ENCODE data around the gene TOP1. TPM values are rescaled to one million over a fixed set of nuclear protein-coding genes. Genes with fewer than 3 reads are reported as not detected.

TOP1 gene
- total RNA-seq, 6 experiments from 2014 or later: 17.3 to 29.7 (median 25.5) TPM

DNA sequence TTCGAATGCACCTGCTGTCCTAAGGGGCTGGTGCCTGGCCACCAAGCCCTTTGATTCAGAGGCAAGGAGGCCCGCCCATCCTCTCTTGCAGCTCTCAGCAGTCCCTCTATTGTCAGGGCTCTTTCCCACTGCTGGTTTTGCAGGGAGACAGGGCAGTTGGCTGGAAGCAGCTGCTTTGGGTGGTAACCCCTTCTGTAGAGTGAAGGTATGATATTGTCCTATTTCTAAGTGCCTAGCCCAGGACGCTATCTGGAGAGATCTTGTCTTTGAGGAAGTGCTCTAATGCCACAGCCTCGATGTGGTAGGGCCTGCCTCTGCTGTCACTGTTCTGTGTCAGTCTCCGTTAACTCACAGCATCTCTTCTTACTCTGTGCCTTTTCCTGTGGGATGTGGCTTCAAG is 114.3 kb downstream of the TOP1 start:
- DNase-seq: no peak
- Histone ChIP-seq H3K4me1 (peaks cover 0 to 2% (median 0%) of the 10 kb centered on the region in 4 donors), H3K4me3 (no peak overlapping the region), H3K27ac (no peak overlapping the region), H3K9me3 (no peaks in the 10 kb centered on the region), H3K36me3 (no peaks in the 10 kb centered on the region), H3K27me3 (no peaks in the 10 kb centered on the region)
- peak in 1 of 4 donors; percentile 9 for ATAC-seq
- intact Hi-C loops (cut with DNase I): no loop called here
- TF ChIP-seq POLR2A (IDR thresholded peaks at IDR 0.05): no peak
- TF ChIP-seq, protein P1, sequence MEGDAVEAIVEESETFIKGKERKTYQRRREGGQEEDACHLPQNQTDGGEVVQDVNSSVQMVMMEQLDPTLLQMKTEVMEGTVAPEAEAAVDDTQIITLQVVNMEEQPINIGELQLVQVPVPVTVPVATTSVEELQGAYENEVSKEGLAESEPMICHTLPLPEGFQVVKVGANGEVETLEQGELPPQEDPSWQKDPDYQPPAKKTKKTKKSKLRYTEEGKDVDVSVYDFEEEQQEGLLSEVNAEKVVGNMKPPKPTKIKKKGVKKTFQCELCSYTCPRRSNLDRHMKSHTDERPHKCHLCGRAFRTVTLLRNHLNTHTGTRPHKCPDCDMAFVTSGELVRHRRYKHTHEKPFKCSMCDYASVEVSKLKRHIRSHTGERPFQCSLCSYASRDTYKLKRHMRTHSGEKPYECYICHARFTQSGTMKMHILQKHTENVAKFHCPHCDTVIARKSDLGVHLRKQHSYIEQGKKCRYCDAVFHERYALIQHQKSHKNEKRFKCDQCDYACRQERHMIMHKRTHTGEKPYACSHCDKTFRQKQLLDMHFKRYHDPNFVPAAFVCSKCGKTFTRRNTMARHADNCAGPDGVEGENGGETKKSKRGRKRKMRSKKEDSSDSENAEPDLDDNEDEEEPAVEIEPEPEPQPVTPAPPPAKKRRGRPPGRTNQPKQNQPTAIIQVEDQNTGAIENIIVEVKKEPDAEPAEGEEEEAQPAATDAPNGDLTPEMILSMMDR (IDR thresholded peaks at IDR 0.05): no peak
- WGBS (ENCODE audit: insufficient coverage, low coverage, low lambda C conversion rate, missing lambda C conversion rate): 66% methylated on average over 5 of the region's 5 CpGs

DNA sequence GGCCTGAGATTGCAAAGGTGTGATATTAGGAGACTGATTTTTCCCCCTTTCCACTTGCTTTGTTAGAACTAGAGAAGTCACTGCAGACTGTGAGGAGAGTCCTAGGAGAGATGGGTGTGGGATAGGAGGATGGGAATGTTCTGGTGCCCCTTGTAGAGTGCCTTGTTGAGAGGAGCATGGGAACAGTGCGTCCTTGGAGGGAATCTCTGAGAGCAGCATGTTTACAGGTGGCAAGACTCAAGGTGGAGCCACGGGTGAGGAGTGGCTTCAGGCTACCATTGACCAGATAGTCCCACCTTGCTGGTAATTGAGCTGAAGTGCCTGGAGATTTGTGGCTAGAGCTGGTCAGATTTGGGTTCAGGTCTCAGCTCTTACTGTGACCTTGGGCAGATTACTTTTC is 114.7 kb downstream of the TOP1 start:
- H3K4me3 ChIP-seq: no peak overlapping the region
- WGBS (ENCODE audit: insufficient coverage, low coverage, low lambda C conversion rate, missing lambda C conversion rate): 71% methylated on average over 1 of the region's 2 CpGs
- no peaks in the 10 kb centered on the region for H3K36me3 ChIP-seq
- intact Hi-C loops (cut with DNase I): no loop called here
- H3K9me3 ChIP-seq: no peaks in the 10 kb centered on the region
- no peak for DNase-seq
- no peaks in the 10 kb centered on the region for H3K27me3 ChIP-seq
- TF ChIP-seq POLR2A (IDR thresholded peaks at IDR 0.05): no peak
- TF ChIP-seq, protein P1 (IDR thresholded peaks at IDR 0.05): no peak
- ATAC-seq: no peak
- no peak overlapping the region for H3K27ac ChIP-seq
- no peaks in the 10 kb centered on the region for H3K4me1 ChIP-seq

DNA sequence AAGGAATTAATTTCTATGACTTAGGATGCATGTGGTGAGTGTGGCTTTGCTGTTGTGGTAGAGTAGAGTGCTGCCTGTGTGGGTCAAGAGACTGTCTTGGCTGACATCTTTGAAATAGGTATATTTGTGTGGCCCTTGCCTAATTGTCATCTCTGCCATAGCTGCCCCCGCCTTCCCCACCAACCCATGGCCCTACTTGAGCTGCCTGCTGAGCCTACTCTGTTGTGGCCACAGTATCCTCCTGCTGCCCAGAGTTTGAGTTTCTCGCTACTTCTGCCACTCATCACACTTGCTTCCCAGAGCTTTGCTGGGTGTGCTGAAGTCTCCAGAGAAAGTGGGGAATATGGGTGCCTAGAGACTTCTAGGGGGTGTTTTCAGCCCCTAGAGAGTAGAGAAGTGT is 116.7 kb downstream of the TOP1 start:
- Histone ChIP-seq H3K27ac (no peak overlapping the region), H3K9me3 (no peaks in the 10 kb centered on the region), H3K36me3 (no peaks in the 10 kb centered on the region), H3K27me3 (no peaks in the 10 kb centered on the region), H3K4me3 (no peak overlapping the region), H3K4me1 (no peaks in the 10 kb centered on the region)
- TF ChIP-seq POLR2A (IDR thresholded peaks at IDR 0.05): no peak
- TF ChIP-seq, protein P1 (IDR thresholded peaks at IDR 0.05): no peak
- ATAC-seq (no peak), DNase-seq (no peak)
- 63% methylated on average over 1 of the region's 2 CpGs for WGBS (ENCODE audit: insufficient coverage, low coverage, low lambda C conversion rate, missing lambda C conversion rate)
- intact Hi-C loops (cut with DNase I): no loop called here

DNA sequence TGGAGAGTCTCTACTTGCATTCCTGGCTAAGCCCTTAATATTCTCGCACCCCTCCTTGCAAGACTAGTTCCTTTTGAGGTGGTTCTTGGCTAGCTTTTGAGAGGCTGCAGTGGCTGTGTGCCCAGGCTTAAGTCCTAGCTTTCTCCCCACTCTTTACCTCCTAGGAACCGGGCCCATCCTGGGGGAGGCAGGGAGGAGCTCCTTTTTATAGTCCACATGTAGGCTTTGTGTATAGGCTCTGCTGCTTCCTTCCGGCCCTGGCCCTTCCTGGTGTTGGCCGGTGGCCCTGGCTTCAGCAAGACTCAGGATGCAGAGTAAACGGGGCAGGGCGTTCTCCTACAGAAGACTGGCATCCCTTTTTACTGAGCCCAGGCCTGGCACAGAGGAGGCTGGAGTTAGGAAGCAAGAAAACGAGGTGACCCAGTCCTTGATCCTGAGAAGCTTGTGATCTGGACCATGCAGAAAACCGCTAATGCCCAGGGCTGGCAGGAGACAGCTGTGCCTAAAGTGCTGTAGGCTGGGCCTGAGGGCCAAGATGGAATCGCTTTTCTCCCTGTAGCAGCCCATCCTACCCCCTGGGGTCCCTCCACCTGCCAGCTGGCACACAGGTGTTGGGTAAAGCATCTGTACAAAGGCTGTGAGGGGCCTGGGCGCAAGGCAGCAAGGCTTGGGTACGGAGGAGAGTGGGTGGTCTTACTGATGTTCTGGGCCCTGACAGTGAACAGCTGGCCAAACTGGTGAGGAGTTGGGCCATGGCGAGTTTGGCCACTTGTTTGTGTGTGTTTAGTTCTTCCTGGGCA is 117.4 kb downstream of the TOP1 start:
- intact Hi-C loops (cut with DNase I): no loop called here
- ATAC-seq (peak; percentile 7 to 27 (median 20)), DNase-seq (no peak)
- no peak overlapping the region for H3K4me3 ChIP-seq
- no peak for TF ChIP-seq POLR2A (IDR thresholded peaks at IDR 0.05)
- TF ChIP-seq, protein P1 (IDR thresholded peaks at IDR 0.05): no peak
- no peaks in the 10 kb centered on the region for H3K9me3 ChIP-seq
- WGBS (ENCODE audit: insufficient coverage, low coverage, low lambda C conversion rate, missing lambda C conversion rate): 50% methylated on average over 2 of the region's 12 CpGs
- no peaks in the 10 kb centered on the region for H3K27me3 ChIP-seq
- no peaks in the 10 kb centered on the region for H3K36me3 ChIP-seq
- H3K27ac ChIP-seq: no peak overlapping the region
- no peaks in the 10 kb centered on the region for H3K4me1 ChIP-seq

Data from right lobe of liver (tissue), 6 donors.